Thyroid gland (tissue), 4 donors: Measurements from ENCODE around the gene COL13A1. TPM values are rescaled to one million over a fixed set of nuclear protein-coding genes. Genes with fewer than 3 reads are reported as not detected.

Experiments used
- DNase-seq, 2 donors: peaks; one replicate each; pipeline ENCODE4 v3.0.0-alpha.2; 2019
- H3K27ac ChIP-seq, 3 donors: fragments of 200-600 bp; sonication (generic); 1 replicate in 2 of 3; 2 replicates in 1 of 3; pipeline ENCODE4 v1.5.1; 2016 to 2019; ENCODE audit warnings: mild to moderate bottlenecking in 1 of 3, moderate library complexity in 1 of 3
- H3K27me3 ChIP-seq: fragments of 200-600 bp; sonication (generic); one replicate; pipeline ENCODE4 v1.5.1; 2019
- H3K36me3 ChIP-seq, 2 donors: fragments of 200-600 bp; sonication (generic); one replicate each; pipeline ENCODE4 v1.5.1; 2016 to 2019
- H3K4me1 ChIP-seq, 2 donors: fragments of 200-600 bp; sonication (generic); one replicate each; pipeline ENCODE4 v1.5.1; 2017 to 2019
- H3K4me3 ChIP-seq, 3 donors: fragments of 200-600 bp; sonication (generic); replicated peaks in 1 of 3; 1 replicate in 2 of 3; 2 replicates in 1 of 3; pipeline ENCODE4 v1.5.1; 2016; ENCODE audit warnings: mild to moderate bottlenecking in 1 of 3
- H3K9me3 ChIP-seq: fragments of 200-600 bp; sonication (generic); one replicate; pipeline ENCODE4 v1.5.1; 2017
- CTCF ChIP-seq, 6 experiments: fragments of 200-600 bp in 3 of 6; fragments of 450-650 bp in 3 of 6; sonication (generic) in 3 of 6; IDR thresholded peaks; one replicate each; pipeline ENCODE4 v1.5.1; 2016 to 2019; ENCODE audit warnings: antibody characterized with exemption in 6 of 6, mild to moderate bottlenecking in 2 of 6, inconsistent platforms in 1 of 6, moderate library complexity in 1 of 6
- POLR2A ChIP-seq, 2 donors: fragments of 450-650 bp; IDR thresholded peaks; one replicate each; pipeline ENCODE4 v1.6.1; 2017; ENCODE audit warnings: antibody characterized with exemption in 2 of 2, mild to moderate bottlenecking in 2 of 2, moderate library complexity in 1 of 2
- WGBS, 2 donors: methylation state at CpG; one replicate each; pipeline ENCODE4 v1.1.5; 2017; 5-methylcytosine and 5-hydroxymethylcytosine counted together
- intact Hi-C: fragments of 100-400 bp; cut with DNase I; formaldehyde crosslinking; loops from one replicate; pipeline ENCODE4 v1.15.1; 2023
- total RNA-seq, 4 donors: library from RNA; depleted of rRNA; stranded (reverse); fragments of >200 nt; gene quantifications; one replicate each; pipeline ENCODE4 v1.2.3, GENCODE V29; 2016

The COL13A1 gene
- total RNA-seq, 4 donors from 2014 or later: 0.22 to 2.4 (median 0.41) TPM

DNA sequence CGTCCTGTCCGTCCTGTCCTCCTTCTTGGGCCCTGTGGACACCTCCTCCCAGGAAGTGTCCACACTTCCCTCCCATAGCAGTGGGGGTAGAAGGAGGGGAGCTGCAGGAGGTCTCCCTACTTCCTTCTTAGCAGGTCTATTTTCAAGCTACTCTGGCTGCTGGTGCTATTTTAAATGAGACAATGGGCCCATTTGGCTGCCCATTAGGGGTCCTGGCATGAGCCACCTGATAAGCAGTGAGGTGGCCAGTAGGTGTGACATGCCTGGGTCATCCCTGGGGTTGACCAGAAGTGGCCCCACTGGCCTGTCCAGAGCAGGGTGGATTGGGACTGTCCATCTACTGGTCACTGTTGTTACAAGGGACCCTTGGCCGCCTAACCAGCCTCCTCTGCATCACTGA is 75.2 kb downstream of the COL13A1 start:
- 84 to 96% methylated on average over 3 of the region's 3 CpGs for WGBS, 2 donors
- TF ChIP-seq CTCF (IDR thresholded peaks at IDR 0.05): no peak
- no peak for TF ChIP-seq POLR2A (IDR thresholded peaks at IDR 0.05)

GRCh38 chr10:69878038-69878437 is 76.3 kb downstream of the COL13A1 start:
- no peak overlapping the region for H3K27ac ChIP-seq
- H3K27me3 ChIP-seq: no peaks in the 10 kb centered on the region
- H3K9me3 ChIP-seq: no peaks in the 10 kb centered on the region
- H3K36me3 ChIP-seq: no peaks in the 10 kb centered on the region
- WGBS, 2 donors: 68 to 69% methylated on average over 10 of the region's 10 CpGs
- DNase-seq: no peak
- TF ChIP-seq CTCF (IDR thresholded peaks at IDR 0.05) (no peak), POLR2A (IDR thresholded peaks at IDR 0.05) (no peak)
- H3K4me1 ChIP-seq: peaks cover 0 to 8% of the 10 kb centered on the region in 2 donors
- no peak overlapping the region for H3K4me3 ChIP-seq
- intact Hi-C loops: no loop called here

More for the DNA sequence above, 75.2 kb downstream of the COL13A1 start:
- Histone ChIP-seq H3K4me3 (no peak overlapping the region), H3K9me3 (no peaks in the 10 kb centered on the region), H3K4me1 (peaks cover 0 to 8% of the 10 kb centered on the region in 2 donors), H3K36me3 (no peaks in the 10 kb centered on the region), H3K27me3 (no peaks in the 10 kb centered on the region), H3K27ac (no peak overlapping the region)
- DNase-seq: no peak
- intact Hi-C loops: no loop called here

GRCh38 chr10:69878951-69879350 is 77.2 kb downstream of the COL13A1 start:
- Histone ChIP-seq H3K4me3 (no peak overlapping the region), H3K9me3 (no peaks in the 10 kb centered on the region), H3K27ac (no peak overlapping the region), H3K36me3 (no peaks in the 10 kb centered on the region), H3K4me1 (peaks cover 0 to 8% of the 10 kb centered on the region in 2 donors), H3K27me3 (no peaks in the 10 kb centered on the region)
- WGBS, 2 donors: 89 to 90% methylated on average over 3 of the region's 3 CpGs
- TF ChIP-seq POLR2A (IDR thresholded peaks at IDR 0.05): no peak
- no peak for TF ChIP-seq CTCF (IDR thresholded peaks at IDR 0.05)
- DNase-seq: no peak
- intact Hi-C loops: no loop called here

DNA sequence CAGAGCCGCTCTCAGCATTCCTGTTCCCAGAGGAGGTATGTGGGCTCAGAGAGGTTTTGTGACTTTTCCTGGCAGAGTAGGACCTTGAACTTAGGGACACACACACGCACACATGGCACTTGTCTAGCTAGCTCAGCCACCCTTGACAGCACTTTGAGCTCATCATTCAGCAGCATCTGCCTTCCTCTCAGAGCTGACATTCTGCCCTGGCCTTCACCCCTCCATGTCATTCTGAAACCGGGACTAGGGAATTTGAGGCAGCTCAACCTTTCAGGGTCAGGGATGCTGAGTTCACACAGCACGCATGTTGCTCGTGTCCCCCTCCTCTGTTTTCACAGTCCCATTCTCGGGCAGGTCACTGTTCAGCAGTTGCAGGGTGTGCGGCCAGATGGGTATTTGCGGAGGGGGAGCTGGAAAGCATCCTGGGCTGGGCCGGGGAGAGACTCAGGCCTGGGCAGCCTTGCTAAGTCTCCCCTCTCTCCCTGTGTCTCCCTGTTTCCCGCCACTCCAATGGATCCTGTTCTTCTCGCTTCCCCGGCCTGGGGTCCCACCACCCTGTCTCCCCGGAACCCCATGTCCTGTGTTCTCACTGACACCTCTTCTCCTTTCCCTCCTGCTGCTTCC is 78.0 kb downstream of the COL13A1 start:
- TF ChIP-seq POLR2A (IDR thresholded peaks at IDR 0.05) (no peak), CTCF (IDR thresholded peaks at IDR 0.05) (no peak)
- 93 to 95% methylated on average over 13 of the region's 13 CpGs for WGBS, 2 donors
- Histone ChIP-seq H3K27me3 (no peaks in the 10 kb centered on the region), H3K9me3 (no peaks in the 10 kb centered on the region), H3K36me3 (no peaks in the 10 kb centered on the region), H3K4me3 (no peak overlapping the region), H3K4me1 (peaks cover 0 to 8% of the 10 kb centered on the region in 2 donors), H3K27ac (no peak overlapping the region)
- intact Hi-C loops: loop anchor here (5.0 kb wide), 1 partner anchor 38 kb away; no protein-coding TSS in a partner anchor
- no peak for DNase-seq

DNA sequence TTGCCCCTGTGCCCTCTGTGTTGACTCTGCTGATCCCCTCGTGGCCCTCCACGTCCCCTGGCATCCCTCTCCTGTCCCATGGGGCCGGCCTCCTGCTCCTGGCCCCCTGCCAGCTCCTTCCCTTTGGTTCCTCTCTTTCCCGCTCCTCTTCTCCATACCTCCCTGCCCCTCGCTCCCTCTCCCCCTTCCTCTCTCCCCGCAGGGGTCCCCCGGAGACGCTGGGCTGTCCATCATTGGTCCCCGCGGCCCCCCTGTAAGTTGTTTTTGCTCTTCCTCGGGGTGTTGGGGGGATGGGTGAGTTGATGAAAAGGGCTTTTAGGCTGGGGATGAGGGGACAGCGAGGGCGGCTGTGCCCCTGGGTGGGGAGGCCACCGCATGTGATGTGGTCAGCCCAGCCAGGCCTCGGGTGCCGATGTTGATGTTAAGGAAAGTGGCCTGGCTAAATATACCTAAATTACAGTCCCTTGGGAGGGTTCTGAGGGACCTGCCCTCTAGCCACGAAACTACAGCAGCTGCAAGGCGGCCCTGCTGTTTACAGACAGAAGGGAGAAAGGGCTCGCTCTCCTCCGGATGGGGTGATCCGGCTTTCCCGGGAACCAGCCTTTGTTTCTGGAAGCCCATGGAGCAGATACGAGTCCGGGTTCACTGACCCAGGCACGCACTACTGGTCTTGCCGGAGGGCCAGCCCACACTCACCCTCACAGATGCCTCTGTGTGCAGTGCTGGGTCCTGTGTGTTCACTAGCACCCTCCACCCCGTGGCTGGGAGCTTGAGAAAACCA is 78.8 kb downstream of the COL13A1 start:
- DNase-seq: peak; percentile 27 to 30

More for the DNA sequence above, 78.8 kb downstream of the COL13A1 start:
- Histone ChIP-seq H3K27me3 (no peaks in the 10 kb centered on the region), H3K27ac (no peak overlapping the region), H3K4me3 (no peak overlapping the region), H3K9me3 (no peaks in the 10 kb centered on the region), H3K36me3 (no peaks in the 10 kb centered on the region), H3K4me1 (peaks cover 0 to 11% of the 10 kb centered on the region in 2 donors)
- intact Hi-C loops: loop anchor here (5.0 kb wide), 1 partner anchor 37 kb away; no protein-coding TSS in a partner anchor
- no peak for TF ChIP-seq CTCF (IDR thresholded peaks at IDR 0.05)
- TF ChIP-seq POLR2A (IDR thresholded peaks at IDR 0.05): no peak
- 29 to 43% methylated on average over 27 of the region's 27 CpGs for WGBS, 2 donors
